Measurements from ENCODE around the gene FRMD6. TPM values are rescaled to one million over a fixed set of nuclear protein-coding genes. Genes with fewer than 3 reads are reported as not detected.

Gene FRMD6
- polyA plus RNA-seq, 1 donor from 2014 or later = 2.4 TPM

GRCh38 chr14:51616724-51617409 lies 34.8 kb upstream of the FRMD6 start:
- no peak overlapping the region for H3K4me2 ChIP-seq (ENCODE audit: low read length)
- H3K36me3 ChIP-seq (ENCODE audit: insufficient read depth, low read length) = no peaks in the 10 kb centered on the region
- no peaks in the 10 kb centered on the region for H3K9me2 ChIP-seq (ENCODE audit: insufficient read depth, low read length)
- no peak for TF ChIP-seq SMC3 (conservative IDR thresholded peaks at IDR 0.05; ENCODE audit: poor library complexity)
- no peak for TF ChIP-seq MXI1 (conservative IDR thresholded peaks at IDR 0.05; ENCODE audit: poor library complexity, severe bottlenecking)
- no peak for TF ChIP-seq EZH2 (IDR thresholded peaks at IDR 0.05; ENCODE audit: borderline replicate concordance, insufficient read depth, low read length, poor library complexity, severe bottlenecking)
- no peak for TF ChIP-seq TAF1 (IDR thresholded peaks at IDR 0.05; ENCODE audit: low read depth)
- H3K27me3 ChIP-seq (ENCODE audit: insufficient read depth, low read depth, low read length) = no peaks in the 10 kb centered on the region
- no peaks in the 10 kb centered on the region for H3K79me2 ChIP-seq (replicated peaks; ENCODE audit: insufficient read depth, low read length)
- H3K9me3 ChIP-seq (ENCODE audit: low read length) = no peaks in the 10 kb centered on the region
- H3K9ac ChIP-seq (ENCODE audit: low read length) = no peak overlapping the region
- no peak overlapping the region for H2AFZ ChIP-seq (ENCODE audit: low read depth, low read length)
- no peaks in the 10 kb centered on the region for H4K20me1 ChIP-seq (ENCODE audit: insufficient read depth)
- H3K27ac ChIP-seq (ENCODE audit: low read length) = no peak overlapping the region
- no peak overlapping the region for H3K4me3 ChIP-seq (ENCODE audit: low read length)
- no peaks in the 10 kb centered on the region for H3F3A ChIP-seq (ENCODE audit: insufficient read depth, low read length, poor library complexity, severe bottlenecking)

- TF ChIP-seq CTCF (IDR thresholded peaks at IDR 0.05; ENCODE audit: poor library complexity, severe bottlenecking) = no peak
- no peak for TF ChIP-seq POLR2AphosphoS5 (IDR thresholded peaks at IDR 0.05)
- no peak for TF ChIP-seq MXI1 (conservative IDR thresholded peaks at IDR 0.05; ENCODE audit: poor library complexity, severe bottlenecking)
- no peak for TF ChIP-seq TAF1 (IDR thresholded peaks at IDR 0.05; ENCODE audit: low read depth)
- Histone ChIP-seq H3K9me2 (ENCODE audit: insufficient read depth, low read length) (no peaks in the 10 kb centered on the region), H3K36me3 (ENCODE audit: insufficient read depth, low read length) (no peaks in the 10 kb centered on the region), H3K27me3 (ENCODE audit: insufficient read depth, low read depth, low read length) (no peaks in the 10 kb centered on the region), H3K9me3 (ENCODE audit: low read length) (no peaks in the 10 kb centered on the region), H3F3A (ENCODE audit: insufficient read depth, low read length, poor library complexity, severe bottlenecking) (no peaks in the 10 kb centered on the region), H2AFZ (ENCODE audit: low read depth, low read length) (no peak overlapping the region), H3K27ac (ENCODE audit: low read length) (no peak overlapping the region), H3K4me3 (ENCODE audit: low read length) (no peak overlapping the region), H4K20me1 (ENCODE audit: insufficient read depth) (no peaks in the 10 kb centered on the region), H3K79me2 (replicated peaks; ENCODE audit: insufficient read depth, low read length) (no peaks in the 10 kb centered on the region), H3K4me2 (ENCODE audit: low read length) (no peak overlapping the region), H3K9ac (ENCODE audit: low read length) (no peak overlapping the region)
Measured at GRCh38 chr14:51619561-51619960, 32.1 kb upstream of the FRMD6 start.

GRCh38 chr14:51620056-51620455 lies 31.7 kb upstream of the FRMD6 start:
- Histone ChIP-seq H3K9ac (ENCODE audit: low read length) (no peak overlapping the region), H3K4me2 (ENCODE audit: low read length) (no peak overlapping the region), H3K27ac (ENCODE audit: low read length) (no peak overlapping the region), H2AFZ (ENCODE audit: low read depth, low read length) (no peak overlapping the region), H3K36me3 (ENCODE audit: insufficient read depth, low read length) (no peaks in the 10 kb centered on the region), H3F3A (ENCODE audit: insufficient read depth, low read length, poor library complexity, severe bottlenecking) (no peaks in the 10 kb centered on the region), H3K79me2 (replicated peaks; ENCODE audit: insufficient read depth, low read length) (no peaks in the 10 kb centered on the region), H3K9me3 (ENCODE audit: low read length) (no peaks in the 10 kb centered on the region), H3K9me2 (ENCODE audit: insufficient read depth, low read length) (no peaks in the 10 kb centered on the region), H3K27me3 (ENCODE audit: insufficient read depth, low read depth, low read length) (no peaks in the 10 kb centered on the region), H3K4me3 (ENCODE audit: low read length) (no peak overlapping the region), H4K20me1 (ENCODE audit: insufficient read depth) (no peaks in the 10 kb centered on the region)
- no peak for TF ChIP-seq SMC3 (conservative IDR thresholded peaks at IDR 0.05; ENCODE audit: poor library complexity)
- no peak for TF ChIP-seq TAF1 (IDR thresholded peaks at IDR 0.05; ENCODE audit: low read depth)
- no peak for TF ChIP-seq EZH2 (IDR thresholded peaks at IDR 0.05; ENCODE audit: borderline replicate concordance, insufficient read depth, low read length, poor library complexity, severe bottlenecking)
- no peak for TF ChIP-seq CTCF (IDR thresholded peaks at IDR 0.05; ENCODE audit: poor library complexity, severe bottlenecking)
- TF ChIP-seq RAD21 (conservative IDR thresholded peaks at IDR 0.05) = no peak
- no peak for TF ChIP-seq POLR2AphosphoS5 (IDR thresholded peaks at IDR 0.05)
- no peak for TF ChIP-seq REST (IDR thresholded peaks at IDR 0.05; ENCODE audit: borderline replicate concordance)
- TF ChIP-seq MXI1 (conservative IDR thresholded peaks at IDR 0.05; ENCODE audit: poor library complexity, severe bottlenecking) = no peak
- no peak for TF ChIP-seq EP300 (conservative IDR thresholded peaks at IDR 0.05; ENCODE audit: poor library complexity, severe bottlenecking)
